Measurements from ENCODE around the gene CREB1. TPM values are rescaled to one million over a fixed set of nuclear protein-coding genes. Genes with fewer than 3 reads are reported as not detected.

CREB1 gene
- total RNA-seq, 4 donors from 2014 or later, result 56.1 to 105 (median 59.2) TPM

GRCh38 chr2:207601774-207602173, 72.0 kb downstream of the CREB1 start:
- no peak for DNase-seq

DNA sequence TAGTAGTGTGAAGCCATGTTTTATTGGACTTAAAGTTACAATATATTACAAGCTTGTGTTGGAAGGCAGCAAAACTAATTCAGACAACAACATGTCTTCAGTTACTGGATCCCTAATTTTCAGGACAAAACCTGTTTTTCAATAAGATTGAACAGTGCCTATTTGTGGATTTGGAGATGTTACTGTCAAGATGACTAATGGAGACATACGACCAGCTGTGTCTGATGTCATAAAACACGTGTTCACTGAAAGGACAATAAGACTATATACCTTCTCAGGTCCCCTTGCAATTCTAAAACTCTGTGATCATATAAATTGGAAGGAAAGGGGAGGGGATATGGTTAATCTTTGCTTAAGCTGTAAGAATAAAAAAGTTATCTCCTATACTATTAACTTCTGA, 73.7 kb downstream of the CREB1 start:
- no peak overlapping the region for H3K4me3 ChIP-seq (replicated peaks in 1 of 3)
- H3K27me3 ChIP-seq, result no peaks in the 10 kb centered on the region
- H3K4me1 ChIP-seq, result peaks cover 0 to 6% of the 10 kb centered on the region in 2 donors
- H3K9me3 ChIP-seq, result no peaks in the 10 kb centered on the region
- 76 to 79% methylated on average over 2 of the region's 2 CpGs for WGBS, 2 donors
- no peak overlapping the region for H3K27ac ChIP-seq
- no peaks in the 10 kb centered on the region for H3K36me3 ChIP-seq
- no peak for DNase-seq
- no peak for TF ChIP-seq POLR2A (IDR thresholded peaks at IDR 0.05)
- TF ChIP-seq, protein P1, sequence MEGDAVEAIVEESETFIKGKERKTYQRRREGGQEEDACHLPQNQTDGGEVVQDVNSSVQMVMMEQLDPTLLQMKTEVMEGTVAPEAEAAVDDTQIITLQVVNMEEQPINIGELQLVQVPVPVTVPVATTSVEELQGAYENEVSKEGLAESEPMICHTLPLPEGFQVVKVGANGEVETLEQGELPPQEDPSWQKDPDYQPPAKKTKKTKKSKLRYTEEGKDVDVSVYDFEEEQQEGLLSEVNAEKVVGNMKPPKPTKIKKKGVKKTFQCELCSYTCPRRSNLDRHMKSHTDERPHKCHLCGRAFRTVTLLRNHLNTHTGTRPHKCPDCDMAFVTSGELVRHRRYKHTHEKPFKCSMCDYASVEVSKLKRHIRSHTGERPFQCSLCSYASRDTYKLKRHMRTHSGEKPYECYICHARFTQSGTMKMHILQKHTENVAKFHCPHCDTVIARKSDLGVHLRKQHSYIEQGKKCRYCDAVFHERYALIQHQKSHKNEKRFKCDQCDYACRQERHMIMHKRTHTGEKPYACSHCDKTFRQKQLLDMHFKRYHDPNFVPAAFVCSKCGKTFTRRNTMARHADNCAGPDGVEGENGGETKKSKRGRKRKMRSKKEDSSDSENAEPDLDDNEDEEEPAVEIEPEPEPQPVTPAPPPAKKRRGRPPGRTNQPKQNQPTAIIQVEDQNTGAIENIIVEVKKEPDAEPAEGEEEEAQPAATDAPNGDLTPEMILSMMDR (IDR thresholded peaks at IDR 0.05), result no peak
- intact Hi-C loops (cut with DNase I), result no loop called here

More at GRCh38 chr2:207601774-207602173, 72.0 kb downstream of the CREB1 start:
- Histone ChIP-seq H3K4me3 (replicated peaks in 1 of 3) (no peak overlapping the region), H3K9me3 (no peaks in the 10 kb centered on the region), H3K4me1 (peaks cover 0 to 6% of the 10 kb centered on the region in 2 donors), H3K36me3 (no peaks in the 10 kb centered on the region), H3K27ac (no peak overlapping the region), H3K27me3 (no peaks in the 10 kb centered on the region)
- TF ChIP-seq, protein P1 (IDR thresholded peaks at IDR 0.05), result no peak
- no peak for TF ChIP-seq POLR2A (IDR thresholded peaks at IDR 0.05)
- intact Hi-C loops (cut with DNase I), result no loop called here
- whole genome bisulfite sequencing, 2 donors, result 93 to 94% methylated on average over 1 of the region's 1 CpG

- no peaks in the 10 kb centered on the region for H3K4me1 ChIP-seq
- no peak overlapping the region for H3K27ac ChIP-seq
- intact Hi-C loops (cut with DNase I), result no loop called here
- DNase-seq, result no peak
- no peak for TF ChIP-seq POLR2A (IDR thresholded peaks at IDR 0.05)
- TF ChIP-seq, protein P1 (IDR thresholded peaks at IDR 0.05), result no peak
- no peak overlapping the region for H3K4me3 ChIP-seq (replicated peaks in 1 of 3)
- WGBS, 2 donors, result 96% methylated on average over 7 of the region's 7 CpGs
- no peaks in the 10 kb centered on the region for H3K27me3 ChIP-seq
- no peaks in the 10 kb centered on the region for H3K36me3 ChIP-seq
- H3K9me3 ChIP-seq, result no peaks in the 10 kb centered on the region
Measured at GRCh38 chr2:207606399-207606798, 76.6 kb downstream of the CREB1 start.

DNA sequence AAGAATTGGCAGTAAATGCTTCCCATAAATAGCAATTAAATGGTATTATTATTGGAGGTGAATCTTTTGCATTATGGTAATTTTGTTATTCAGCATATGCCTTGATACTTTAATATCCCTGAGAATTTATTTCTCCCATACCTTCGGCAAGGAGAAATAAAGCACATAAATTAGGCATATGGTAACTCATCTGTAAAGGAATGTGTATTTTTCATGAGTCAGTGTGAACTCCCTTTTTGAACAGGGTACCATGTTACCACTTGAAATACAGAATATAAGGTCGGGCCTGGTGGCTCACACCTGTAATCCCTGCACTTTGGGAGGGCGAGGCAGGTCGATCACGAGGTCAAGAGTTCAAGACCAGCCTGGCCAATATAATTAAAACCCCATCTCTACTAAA, 77.1 kb downstream of the CREB1 start:
- H3K4me3 ChIP-seq (replicated peaks in 1 of 3), result no peak overlapping the region
- no peaks in the 10 kb centered on the region for H3K4me1 ChIP-seq
- H3K27ac ChIP-seq, result no peak overlapping the region
- no peaks in the 10 kb centered on the region for H3K9me3 ChIP-seq
- H3K36me3 ChIP-seq, result no peaks in the 10 kb centered on the region
- intact Hi-C loops (cut with DNase I), result no loop called here
- no peak for TF ChIP-seq POLR2A (IDR thresholded peaks at IDR 0.05)
- TF ChIP-seq, protein P1 (IDR thresholded peaks at IDR 0.05), result no peak
- no peaks in the 10 kb centered on the region for H3K27me3 ChIP-seq
- no peak for DNase-seq
- WGBS, 2 donors, result 94 to 95% methylated on average over 5 of the region's 5 CpGs

DNA sequence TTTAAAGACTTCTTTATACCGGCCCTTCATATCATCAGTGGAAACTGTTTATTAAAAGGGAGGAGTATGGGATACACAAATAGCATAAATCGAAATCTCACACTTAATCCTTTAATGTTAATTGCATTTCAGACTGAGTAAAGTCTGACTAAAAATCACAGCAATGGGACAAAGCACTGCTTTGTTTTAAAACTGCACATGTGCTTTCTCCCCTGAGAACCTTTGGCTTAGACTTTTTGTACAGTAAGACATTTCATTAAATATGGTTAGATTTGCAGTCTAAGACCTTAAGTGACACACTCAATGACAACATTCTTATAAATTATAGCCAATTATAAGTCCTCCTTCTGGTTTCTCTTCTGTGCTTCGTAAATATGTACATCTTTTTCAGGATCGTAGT, 83.0 kb downstream of the CREB1 start:
- no peaks in the 10 kb centered on the region for H3K4me1 ChIP-seq
- no peak for DNase-seq
- WGBS, 2 donors, result 89% methylated on average over 4 of the region's 4 CpGs
- no peak for TF ChIP-seq POLR2A (IDR thresholded peaks at IDR 0.05)
- TF ChIP-seq, protein P1 (IDR thresholded peaks at IDR 0.05), result no peak
- no peaks in the 10 kb centered on the region for H3K27me3 ChIP-seq
- H3K9me3 ChIP-seq, result no peaks in the 10 kb centered on the region
- no peak overlapping the region for H3K4me3 ChIP-seq (replicated peaks in 1 of 3)
- no peak overlapping the region for H3K27ac ChIP-seq
- intact Hi-C loops (cut with DNase I), result no loop called here
- peaks cover 0 to 4% of the 10 kb centered on the region in 2 donors for H3K36me3 ChIP-seq

Measured in thyroid gland (tissue), 4 donors.